Stimulated activated CD4-positive, alpha-beta T cell treated with anti-CD3 and anti-CD28 coated beads, Interleukin-4, amount 100 ng/mL, for 1 hour (primary cell): ENCODE results near the gene TAF5L.
A peak's percentile ranks its signal among the peaks of the same experiment; 100 is the strongest.

Experiments used
- DNase-seq: peaks from one replicate; pipeline ENCODE4 v3.0.0-alpha.2; 2020

The TAF5L gene

DNA sequence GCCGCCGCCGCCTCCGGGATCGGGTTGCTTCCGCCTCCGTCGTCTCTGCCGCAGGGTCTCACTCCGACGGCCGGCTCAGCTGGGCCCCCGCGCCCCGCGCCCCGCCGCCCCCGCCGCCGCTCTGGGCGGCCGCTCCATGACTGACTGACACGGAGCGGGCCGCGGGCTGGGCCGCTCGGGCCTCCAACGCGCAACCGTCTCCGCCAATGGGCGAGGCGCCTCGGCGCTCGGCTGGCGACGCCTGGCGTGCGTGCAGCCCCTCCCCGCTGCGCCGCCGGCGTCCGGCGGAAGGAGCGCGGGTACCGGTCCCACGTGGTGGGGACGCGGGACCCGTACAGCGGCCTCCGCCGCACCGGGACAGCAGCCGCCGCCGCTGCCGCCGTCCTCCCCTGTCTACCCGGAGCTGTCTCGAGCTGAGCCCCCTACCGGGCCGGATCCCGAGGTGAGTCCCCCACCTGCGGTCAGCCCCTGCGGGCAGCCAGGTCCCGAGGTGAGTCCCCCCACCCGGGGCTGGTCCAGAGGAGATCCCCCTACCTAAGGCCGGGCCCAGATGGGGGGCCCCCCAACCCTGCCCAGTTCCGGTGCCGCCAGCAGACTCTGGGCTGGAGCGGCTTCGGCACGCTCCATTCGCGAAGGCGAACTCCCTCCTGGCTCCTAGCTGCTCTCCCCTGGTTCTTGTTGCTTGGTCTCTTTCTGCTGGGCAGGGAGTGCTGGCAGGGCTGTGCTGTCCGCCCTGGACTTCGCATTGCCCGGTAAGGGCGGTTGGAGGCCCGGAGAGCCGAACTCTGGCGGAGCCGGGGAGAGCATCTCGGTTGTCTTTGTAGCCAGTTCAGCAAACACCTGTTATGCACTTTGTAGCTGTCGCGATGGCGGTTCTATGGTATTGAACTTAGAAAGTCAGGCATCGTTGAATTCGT is at the start of gene TAF5L, which contains the start of gene URB2:
TAF5L (minus strand) TSS at position 208 of the 917 bp plus-strand sequence. CDS start 11,640 bp downstream, outside the sequence.
URB2 (plus strand) TSS at position 333 of the 917 bp plus-strand sequence. CDS start 1,387 bp downstream, outside the sequence.
- peak; percentile 86 for DNase-seq

DNA sequence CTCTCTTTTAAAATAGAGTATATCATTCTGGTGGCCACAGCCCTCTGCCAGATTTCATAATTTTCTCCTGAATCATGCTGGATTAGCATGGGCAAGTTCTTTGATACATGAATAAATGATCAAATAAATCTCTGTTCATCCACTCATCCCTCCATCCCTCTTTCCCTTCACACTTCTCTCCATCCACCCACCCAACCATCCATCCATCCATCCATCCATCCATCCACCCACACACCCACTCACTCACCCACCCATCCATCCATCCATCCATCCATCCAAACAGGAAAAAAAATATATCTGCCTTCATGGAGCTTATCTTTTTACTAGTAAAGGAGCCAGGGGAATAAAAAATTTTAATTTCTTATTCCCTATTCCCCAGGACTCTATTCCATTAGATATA is 49.5 kb upstream of the TAF5L start:
- DNase-seq, result no peak

DNA sequence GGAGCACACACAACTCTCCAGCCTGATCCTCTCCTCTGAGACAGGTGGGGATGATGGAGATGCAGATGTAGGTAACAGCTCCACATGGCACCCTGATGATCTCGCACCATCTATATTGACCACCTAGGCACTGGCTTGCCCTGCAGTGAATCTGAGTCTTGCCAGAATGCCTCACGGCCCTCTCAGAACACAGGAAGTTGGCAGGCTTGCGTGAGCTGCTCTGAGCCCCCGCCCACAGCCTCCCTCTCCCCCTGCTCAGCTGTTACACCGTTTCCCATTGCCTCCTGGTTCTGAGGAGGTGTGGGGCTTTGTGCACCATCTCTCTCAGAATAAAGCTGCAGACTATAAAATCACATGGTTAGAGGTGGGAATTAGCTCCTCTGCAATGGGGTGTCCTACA is 48.1 kb upstream of the TAF5L start:
- no peak for DNase-seq

DNA sequence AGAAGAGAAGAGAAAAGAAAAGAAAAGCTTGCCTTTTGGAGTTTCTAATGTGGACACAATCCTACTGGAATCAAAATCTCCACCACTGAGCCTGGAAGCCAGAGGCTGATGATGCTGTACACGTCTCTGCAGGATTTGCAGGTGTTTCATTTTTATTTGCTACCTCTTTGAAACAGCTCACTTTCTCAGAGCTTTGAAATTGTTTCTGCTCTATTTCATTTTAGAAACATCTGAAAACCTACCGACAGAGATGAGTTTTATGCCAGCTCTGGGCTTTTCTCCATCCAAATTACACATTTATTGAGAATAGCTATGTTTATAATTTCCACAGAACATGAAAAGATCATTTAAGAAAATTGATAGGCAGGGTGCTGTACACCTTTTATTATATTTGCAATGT is 46.3 kb upstream of the TAF5L start:
- DNase-seq, result no peak

DNA sequence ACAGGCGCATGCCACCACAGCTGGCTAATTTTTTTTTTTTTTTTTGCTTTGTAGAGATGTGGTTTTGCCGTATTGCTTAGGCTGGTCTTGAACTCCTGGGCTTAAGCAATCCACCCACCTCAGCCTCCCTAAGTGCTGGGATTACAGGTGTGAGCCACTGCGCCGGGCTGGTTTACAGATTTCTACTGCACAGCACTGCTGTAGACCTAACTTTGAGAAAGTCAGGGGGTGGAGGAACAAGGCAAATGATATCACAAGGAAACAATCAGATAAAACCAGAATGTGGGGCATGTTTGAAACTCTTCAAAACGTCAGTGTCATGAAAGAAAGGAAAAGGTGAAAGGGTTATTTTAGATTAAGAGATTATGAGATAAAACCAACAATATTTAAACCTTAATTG is 45.4 kb upstream of the TAF5L start:
- no peak for DNase-seq

DNA sequence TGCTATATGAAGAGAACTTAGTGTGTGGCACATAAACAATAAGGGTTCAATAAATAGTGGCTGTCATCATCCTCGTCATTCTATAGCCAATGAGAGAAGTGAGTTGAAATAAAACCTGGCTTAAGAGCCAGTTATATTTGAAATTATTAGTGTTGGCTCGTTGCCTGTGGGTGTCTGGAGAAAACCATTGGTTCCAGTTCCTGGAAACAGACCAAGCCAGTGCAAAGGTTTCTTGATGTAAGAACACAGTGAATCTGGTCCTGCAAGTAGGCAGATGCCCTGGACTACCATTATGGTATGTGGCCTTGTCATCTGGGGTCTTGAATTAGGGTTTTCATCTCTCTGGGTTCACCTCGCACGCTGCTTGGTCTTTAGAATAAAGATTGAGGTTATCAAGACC is 43.4 kb upstream of the TAF5L start:
- no peak for DNase-seq

DNA sequence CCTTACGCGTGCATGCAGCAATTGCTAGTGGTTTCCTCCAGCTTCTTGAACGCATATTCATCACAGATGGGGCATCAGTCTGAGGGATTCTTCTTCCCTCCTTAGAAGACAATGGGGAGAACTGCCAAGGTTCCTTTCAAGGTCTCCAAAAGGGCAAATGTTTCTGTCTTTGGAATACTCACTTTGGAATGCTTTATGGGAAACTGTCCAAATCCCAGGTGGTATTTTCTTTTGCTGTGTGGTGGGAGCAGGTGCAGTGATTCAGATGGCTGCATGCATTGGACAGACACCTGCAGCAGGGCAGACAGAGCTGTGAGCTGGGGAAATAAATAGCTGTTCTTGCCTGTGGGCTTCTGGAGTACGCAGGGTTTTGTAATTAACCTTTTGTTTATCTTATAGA is 40.7 kb upstream of the TAF5L start:
- no peak for DNase-seq

DNA sequence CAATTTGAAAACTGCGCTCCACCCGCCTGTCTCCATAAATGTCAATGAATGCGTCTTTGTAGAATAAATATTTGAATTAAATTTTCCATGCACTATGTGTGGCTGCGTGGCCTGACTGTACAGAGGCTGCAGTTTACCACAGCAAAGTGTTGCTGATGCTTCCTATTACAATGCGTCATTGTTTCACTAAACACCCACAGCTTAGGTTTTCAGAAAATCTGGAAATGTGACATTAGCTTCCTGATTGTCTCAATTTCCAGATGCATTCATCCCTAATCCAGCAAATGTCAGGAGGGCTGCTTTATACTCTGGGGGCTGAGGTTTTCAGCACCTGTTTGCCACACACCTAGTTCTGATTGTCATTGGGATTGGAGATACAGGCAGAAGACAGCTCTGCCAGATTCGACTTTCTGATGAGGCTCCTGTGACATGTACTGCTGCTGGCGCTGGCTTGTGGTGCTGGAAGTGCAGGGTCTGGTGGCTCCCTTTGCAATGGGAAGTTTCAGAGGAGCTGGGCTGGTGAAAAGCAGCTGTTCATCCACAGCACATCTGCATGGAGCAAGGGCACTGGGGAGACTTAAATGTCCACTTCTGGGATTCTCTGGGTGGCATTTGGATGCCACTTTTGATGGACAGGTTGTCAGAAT is 40.1 kb upstream of the TAF5L start:
- no peak for DNase-seq

DNA sequence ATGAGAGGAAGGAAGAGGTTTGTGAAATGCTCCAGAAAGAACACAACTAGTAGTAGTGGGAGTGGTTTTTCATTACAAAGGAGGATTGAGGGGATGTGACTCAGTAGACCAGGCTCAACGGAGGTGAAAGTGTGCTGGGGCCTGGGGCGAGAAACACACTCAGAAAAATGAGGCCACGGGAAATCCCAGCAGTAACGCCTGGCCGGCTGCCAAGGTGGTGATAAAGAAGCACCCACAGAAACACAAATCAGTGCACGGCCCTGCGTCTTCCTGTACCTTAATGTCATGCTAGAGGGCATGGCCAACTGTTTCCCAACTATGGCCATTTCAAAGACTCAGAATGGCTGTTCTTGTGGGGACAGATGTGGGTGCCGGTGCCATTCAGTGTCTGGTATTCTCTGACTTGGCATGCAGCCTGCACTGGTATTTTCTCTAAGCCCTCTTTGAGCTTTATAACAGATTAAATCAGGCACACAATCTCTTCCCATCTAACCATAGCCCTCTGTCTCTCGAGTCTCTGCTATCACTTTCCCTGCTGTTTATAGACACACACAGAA is 38.3 kb upstream of the TAF5L start:
- DNase-seq, result peak; percentile 87

DNA sequence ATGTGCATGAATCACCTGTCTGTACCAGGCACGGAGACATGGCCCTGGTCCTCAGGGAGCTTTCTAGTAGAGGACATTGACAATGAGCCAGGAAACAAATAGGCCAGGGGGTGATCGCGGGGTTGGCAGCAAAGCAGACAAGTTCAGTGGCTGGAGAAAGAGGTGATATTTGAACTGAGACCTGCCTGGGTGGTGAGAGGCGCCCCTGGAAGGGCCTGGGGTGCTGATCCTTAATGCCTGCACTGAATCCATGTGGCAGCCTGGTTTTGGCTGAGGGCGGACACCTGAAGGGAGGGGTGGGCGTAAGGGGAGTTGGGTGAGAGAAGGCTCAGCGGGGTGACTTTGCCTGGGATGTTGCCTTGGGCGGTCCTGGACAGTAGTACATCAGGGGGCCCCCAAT is 36.0 kb upstream of the TAF5L start:
- DNase-seq, result no peak

DNA sequence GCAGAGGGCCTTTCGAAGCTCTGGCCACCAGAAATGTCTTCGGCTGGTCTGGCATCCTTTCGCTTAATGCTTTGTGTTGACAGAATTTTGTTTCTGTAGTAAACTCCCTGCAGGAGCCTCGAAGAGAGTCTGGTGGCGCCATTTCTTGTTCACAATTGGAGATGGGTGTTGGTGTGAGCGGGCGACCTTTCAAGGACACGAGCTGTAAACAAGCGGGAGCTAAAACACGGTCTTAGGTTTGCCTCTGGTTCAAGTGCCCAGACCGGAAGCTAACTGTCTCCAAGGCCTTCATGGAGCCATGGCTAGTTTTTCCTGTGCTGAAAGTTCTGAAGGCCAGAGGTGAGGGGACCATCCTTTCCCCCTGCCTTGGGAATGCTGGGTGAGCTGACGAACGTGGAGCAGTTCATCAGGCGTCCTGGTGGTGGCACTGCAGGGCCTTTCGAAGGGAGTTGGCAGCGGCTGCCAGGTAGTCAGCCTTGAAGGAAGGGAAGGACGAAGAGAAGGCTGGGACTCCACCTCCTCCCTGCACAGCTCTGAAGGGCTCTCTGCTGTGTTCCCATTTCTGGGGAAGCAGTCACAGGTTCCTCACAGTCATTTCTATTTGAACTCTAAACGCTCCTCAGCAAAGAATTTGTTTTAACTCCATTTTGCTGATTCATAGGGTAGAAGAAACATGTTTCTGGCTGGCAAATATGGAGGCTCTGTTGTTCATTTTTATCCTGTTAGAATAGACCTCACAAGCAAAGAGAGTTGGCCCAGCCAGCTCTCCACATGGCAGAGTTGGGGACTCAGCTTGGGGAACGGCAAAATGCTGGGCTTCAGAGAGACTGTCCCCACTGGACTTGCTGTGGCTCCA is 35.3 kb upstream of the TAF5L start:
- peak; percentile 76 for DNase-seq

DNA sequence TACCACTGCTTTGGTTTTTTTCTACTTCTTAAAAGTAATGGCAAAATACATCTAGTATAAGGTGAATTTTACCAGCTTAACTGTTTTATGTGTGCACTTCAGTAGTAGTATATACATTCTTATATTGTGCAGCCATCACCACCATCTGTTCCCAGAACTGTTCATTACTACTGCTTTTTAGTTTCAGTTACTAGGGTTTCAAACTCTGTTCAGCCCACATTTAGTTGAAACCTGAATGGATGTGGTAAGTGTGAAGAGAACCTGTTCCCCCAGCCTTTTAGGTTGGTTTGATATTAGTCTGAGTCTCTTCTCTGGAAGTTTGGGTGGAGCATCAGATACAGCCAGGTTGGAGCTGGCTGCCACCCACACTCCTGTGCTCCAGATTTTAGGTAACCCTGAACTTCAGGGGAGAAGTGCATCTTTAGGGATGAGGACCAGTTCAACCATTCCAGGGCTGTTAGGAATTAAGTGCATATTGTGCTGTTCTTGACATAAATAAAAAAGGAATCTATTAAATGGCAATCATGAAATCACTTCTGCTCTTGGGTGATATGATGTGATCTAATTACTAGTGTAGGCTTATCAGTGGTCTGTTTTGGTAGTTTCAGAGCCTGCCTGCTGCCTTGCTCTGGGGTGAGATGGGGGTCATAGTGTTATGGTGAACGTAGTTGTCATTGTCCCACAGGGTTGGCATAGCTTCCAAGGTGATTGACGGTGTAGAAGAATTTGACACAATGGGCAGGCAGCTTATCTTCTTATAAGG is 32.3 kb upstream of the TAF5L start:
- DNase-seq, result no peak

DNA sequence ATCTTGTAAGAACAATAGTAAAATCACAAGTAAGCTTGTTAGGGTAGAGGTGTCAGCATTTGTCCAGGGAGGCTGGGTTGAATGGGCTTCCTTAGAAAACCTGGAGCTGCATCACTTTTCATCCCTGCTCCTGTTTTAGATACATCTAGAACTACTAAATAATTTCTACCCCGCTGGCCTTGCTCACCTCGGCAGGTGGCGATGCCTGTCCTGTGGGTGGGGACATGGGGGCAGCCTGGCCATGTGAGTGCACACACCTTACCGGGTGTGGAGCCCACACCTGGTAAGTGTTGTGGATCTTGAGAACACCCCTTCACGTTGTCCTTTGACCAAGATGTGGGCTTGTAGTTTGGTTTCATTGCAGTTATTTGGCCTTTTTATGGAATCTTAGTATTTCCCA is 29.9 kb upstream of the TAF5L start:
- no peak for DNase-seq

DNA sequence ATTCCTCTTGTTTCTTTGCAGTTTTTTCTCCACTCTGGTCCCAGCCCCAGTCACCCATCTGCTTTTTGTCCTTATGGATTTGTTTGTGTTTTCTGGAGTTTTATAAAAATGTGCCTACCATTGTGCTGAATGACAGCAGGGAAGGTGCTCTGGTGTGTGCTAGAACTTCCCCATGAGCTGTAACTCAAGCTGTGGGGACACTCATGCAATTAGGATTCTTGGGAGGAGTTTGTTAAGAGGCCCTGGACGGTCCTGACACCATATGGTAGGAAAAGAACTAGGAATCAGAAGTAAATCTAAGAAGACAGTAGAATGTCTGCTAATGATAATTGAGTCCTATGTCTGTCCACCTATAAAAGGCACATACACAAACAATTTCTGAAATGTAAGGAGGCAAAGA is 27.5 kb upstream of the TAF5L start:
- DNase-seq, result no peak

DNA sequence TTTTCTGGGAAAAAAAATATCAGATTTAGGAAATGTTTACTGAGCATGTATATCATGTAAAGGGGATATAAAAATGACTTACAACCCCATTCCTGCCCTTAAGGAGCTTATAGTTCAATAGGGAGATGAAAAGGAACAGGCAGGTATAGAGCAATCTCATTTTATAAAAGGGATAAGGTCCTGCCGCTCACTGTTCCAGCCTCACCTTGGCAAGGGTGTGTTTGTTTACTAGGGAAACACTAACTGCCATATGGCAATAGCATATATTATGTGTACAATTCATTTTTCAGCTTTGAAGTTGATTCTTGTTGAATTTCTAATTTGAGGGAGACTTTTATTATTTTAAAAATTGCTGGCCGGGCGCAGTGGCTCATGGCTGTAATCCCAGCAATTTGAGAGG is 25.6 kb upstream of the TAF5L start:
- DNase-seq, result no peak

DNA sequence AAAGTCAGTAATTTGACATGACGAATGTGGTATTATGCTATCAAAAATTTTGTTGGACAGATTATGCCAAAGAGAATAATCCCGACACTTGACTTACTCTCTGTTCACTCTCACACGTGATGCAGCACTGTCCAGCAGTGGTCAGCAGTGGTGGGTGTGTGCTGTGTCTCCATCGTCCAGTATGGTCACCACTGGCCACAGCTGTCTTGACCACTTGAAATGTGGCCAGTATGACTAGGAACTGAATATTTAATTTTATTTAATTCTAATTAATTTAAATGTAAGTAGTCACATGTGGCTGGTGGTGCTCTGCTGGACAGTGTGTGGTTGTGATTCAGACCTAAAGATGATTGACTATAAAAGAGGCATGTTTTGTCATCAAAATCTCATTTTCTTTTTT is 24.1 kb upstream of the TAF5L start:
- DNase-seq, result no peak

DNA sequence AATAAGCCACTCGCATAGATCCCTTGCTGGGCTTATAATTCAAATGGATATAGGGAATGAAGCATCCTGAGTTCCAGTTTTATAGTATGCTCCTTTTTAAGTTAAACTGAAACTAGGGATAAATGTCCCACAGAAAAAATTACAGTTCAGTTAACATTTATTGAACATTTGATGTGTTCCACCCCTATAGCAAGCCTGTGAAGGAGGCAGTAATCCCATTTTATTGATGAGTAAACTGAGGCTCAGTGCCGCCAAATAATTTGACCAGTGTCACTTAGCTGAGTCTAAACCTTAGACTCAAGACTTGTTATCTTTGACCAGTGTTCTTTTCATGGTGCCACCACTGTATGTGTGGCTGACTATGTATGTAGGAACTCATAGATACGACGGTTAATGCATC is 22.5 kb upstream of the TAF5L start:
- no peak for DNase-seq

DNA sequence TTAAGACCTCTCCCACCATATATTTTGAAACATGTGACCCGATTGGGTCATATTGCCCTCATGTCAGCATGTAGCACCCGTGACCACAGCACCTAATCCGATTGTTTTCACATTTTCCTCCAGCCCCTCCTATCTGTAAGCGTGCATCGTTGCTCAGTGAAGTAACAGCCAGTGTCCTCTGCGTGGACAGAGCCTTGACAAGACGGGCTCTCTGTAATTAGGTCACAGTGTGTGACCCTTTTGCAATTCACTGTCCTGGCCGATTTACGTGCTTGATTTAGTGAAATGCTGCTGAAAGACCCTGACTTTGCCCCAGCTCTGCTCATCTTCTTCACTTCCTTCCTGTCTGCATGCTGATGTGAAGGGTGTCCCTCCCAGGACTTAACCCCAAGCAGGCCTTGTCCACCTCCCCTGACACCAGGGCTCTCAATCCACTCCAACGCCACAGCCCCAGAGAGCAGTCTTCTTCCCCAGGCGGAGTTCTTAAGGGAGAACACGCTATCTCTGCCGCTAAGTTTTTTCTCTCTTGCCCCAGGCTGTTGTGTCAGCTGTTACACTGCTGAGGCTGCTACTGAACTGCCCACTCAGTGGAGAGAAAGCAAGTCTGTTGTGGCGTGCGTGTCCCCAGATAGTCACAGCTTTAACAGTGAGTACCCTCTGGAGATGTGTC is 19.5 kb upstream of the TAF5L start:
- DNase-seq, result no peak

DNA sequence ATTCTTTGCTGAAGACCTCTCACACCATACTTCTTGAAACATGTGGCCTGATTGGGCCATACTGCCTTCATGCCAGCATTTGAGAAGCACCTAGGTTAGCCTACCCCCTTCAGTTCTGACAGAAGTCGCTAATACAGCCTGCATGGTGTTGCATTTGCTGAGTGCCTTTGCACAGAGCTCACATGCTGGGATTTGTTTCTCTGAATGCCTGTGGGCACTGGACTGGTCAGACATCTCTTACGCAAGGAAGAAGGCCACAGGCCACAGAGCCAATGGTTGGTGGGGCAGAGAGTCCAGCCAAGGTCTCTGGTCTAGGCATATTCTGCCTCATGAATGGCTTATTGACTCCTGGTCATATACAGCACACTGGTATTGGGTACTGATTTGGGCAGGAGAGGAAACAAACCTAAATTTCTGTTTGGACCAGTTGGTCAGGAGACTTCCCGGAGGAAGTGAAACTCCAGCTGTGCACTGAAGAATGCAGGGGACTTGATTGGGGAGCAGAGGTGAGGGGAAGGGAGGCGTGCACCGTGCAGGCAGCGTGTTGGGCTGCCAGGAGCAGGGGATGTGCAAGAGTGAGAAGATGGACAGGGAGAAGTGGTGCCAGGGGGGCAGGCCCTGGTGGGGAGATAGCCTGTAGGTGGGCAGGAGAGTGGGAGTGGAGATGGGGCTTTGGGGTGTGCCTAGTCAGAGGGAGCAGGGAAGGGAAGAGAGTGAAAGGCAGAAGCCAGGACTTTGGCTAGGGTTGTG is 18.2 kb upstream of the TAF5L start:
- no peak for DNase-seq

DNA sequence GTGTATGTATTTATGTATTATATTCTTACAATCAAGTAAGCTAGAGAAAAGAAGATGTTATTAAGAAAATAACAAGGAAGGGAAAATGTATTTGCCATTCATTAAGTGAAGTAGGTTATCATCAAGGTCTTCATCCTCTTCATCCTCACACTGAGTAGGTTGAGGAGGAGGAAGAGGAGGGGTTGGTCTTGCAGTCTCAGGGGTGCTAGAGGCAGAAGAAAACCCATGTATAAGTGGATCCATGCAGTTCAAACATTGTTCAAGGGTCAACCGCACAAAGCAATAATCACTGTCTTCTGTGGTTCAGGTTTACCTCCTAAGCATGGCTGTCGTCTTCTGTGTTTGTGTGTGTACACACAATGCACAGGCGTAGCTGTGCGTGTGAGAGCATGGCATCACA is 17.0 kb upstream of the TAF5L start:
- no peak for DNase-seq

DNA sequence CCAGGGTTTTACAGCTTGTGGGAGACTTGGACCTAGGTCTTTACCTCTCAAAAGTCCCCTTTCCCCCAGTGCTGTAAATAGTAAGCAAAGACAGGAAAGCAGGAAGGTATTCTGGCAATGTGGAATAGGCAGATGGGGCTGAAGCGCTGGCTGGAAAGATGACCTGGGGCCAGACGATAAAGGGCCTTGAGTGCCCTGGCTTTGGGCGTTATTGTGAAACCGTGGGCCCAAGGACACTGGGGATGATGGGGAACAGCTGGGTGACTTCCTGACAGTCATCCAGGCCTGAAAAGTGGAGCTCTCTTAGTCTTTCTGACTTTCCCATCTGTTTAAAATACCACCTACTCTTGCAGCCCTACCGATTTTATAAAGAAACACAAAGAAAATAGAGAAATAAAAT is 16.5 kb upstream of the TAF5L start:
- DNase-seq, result no peak
